Lung (tissue), 12 donors: ENCODE data around the gene HMG20A. TPM values are rescaled to one million over a fixed set of nuclear protein-coding genes. Genes with fewer than 3 reads are reported as not detected.

ENCODE experiments used
- ATAC-seq: fragments of 200-7000 bp; cut with Tn5 transposase; one replicate; pipeline ENCODE4 v1.9.1; 2020; ENCODE audit warnings: moderate number of reproducible peaks; ENCODE audit not compliant: insufficient read depth, low FRiP score
- DNase-seq, 3 donors: peaks; one replicate each; pipeline ENCODE4 v3.0.0-alpha.2; 2013 to 2017
- H3K27ac ChIP-seq, 2 donors: one replicate each; pipeline ENCODE4 v1.5.1; 2013; ENCODE audit warnings: mild to moderate bottlenecking in 2 of 2, moderate library complexity in 2 of 2, control low read depth in 1 of 2, inconsistent platforms in 1 of 2, low read depth in 1 of 2, low read length in 1 of 2
- H3K27me3 ChIP-seq, 3 donors: one replicate each; pipeline ENCODE4 v1.5.1; 2013; ENCODE audit warnings: low read length in 2 of 3; ENCODE audit not compliant: control insufficient read depth in 3 of 3, insufficient read depth in 3 of 3
- H3K36me3 ChIP-seq, 4 donors: one replicate each; pipeline ENCODE4 v1.5.1; 2013; ENCODE audit warnings: low read length in 4 of 4, mild to moderate bottlenecking in 1 of 4, moderate library complexity in 1 of 4; ENCODE audit not compliant: control insufficient read depth in 4 of 4, insufficient read depth in 4 of 4
- H3K4me1 ChIP-seq, 5 donors: one replicate each; pipeline ENCODE4 v1.5.1; 2013; ENCODE audit warnings: low read length in 5 of 5, mild to moderate bottlenecking in 2 of 5, moderate library complexity in 1 of 5; ENCODE audit not compliant: control insufficient read depth in 5 of 5, insufficient read depth in 5 of 5
- H3K4me3 ChIP-seq: one replicate; pipeline ENCODE4 v1.5.1; 2013; ENCODE audit warnings: mild to moderate bottlenecking, control low read depth, moderate library complexity
- H3K9ac ChIP-seq, 2 donors: one replicate each; pipeline ENCODE4 v1.5.1; 2013; ENCODE audit warnings: low read length in 2 of 2, control low read depth in 1 of 2; ENCODE audit not compliant: insufficient read depth in 1 of 2
- H3K9me3 ChIP-seq, 4 donors: one replicate each; pipeline ENCODE4 v1.5.1; 2013; ENCODE audit warnings: low read length in 3 of 4, mild to moderate bottlenecking in 1 of 4, moderate library complexity in 1 of 4; ENCODE audit not compliant: control insufficient read depth in 4 of 4, insufficient read depth in 3 of 4
- CTCF ChIP-seq: IDR thresholded peaks from 2 replicates; pipeline ENCODE4 v1.5.1; 2012; ENCODE audit warnings: mild to moderate bottlenecking; ENCODE audit errors: control extremely low read depth, extremely low read depth
- WGBS, 2 donors: extraction: QIAGEN DNeasy Blood & Tissue Kit; methylation state at CpG; one replicate each; pipeline ENCODE4 v1.1.7; 2013; 5-methylcytosine and 5-hydroxymethylcytosine counted together
- polyA plus RNA-seq, 2 donors: library from polyadenylated mRNA; stranded (reverse); fragments of 200-250 nt; gene quantifications; one replicate each; pipeline ENCODE4 v1.2.1, GENCODE V29; 2013
- total RNA-seq, 2 donors: library from RNA; depleted of rRNA in 1 of 2; stranded (reverse); fragments of >200 nt in 1 of 2; gene quantifications; one replicate each; pipeline ENCODE4 v1.2.1, GENCODE V29; 2014 to 2021
- donor health status: control.
- donor health status: control.
- donor health status: Bipolar disorder and iron deficiency.
- donor health status: healthy.
- donor health status: DM: yes; HTN: yes; CAD: no.

The HMG20A gene
- total and polyA plus RNA-seq, 4 donors, result 12.7 to 63.9 (median 23.4) TPM

- peaks cover 5 to 41% (median 15%) of the 10 kb centered on the region in 5 donors for H3K4me1 ChIP-seq
- H3K27me3 ChIP-seq, result no peaks in the 10 kb centered on the region
- no peak overlapping the region for H3K4me3 ChIP-seq
- no peak overlapping the region for H3K9ac ChIP-seq
- H3K27ac ChIP-seq, result no peak overlapping the region
- H3K9me3 ChIP-seq, result no peaks in the 10 kb centered on the region
- no peak for DNase-seq
- no peaks in the 10 kb centered on the region for H3K36me3 ChIP-seq
- 36 to 59% methylated on average over 2 of the region's 2 CpGs for WGBS, 2 donors
- TF ChIP-seq CTCF, result no peak
- no peak for ATAC-seq
Measured at GRCh38 chr15:77412972-77413698, 7.6 kb upstream of the HMG20A start.

GRCh38 chr15:77413699-77414349 is 6.9 kb upstream of the HMG20A start:
- no peak for ATAC-seq
- Histone ChIP-seq H3K4me1 (peaks cover 5 to 46% (median 20%) of the 10 kb centered on the region in 5 donors), H3K27ac (no peak overlapping the region)

GRCh38 chr15:77414789-77415442 is 5.8 kb upstream of the HMG20A start:
- peaks cover 5 to 40% (median 20%) of the 10 kb centered on the region in 5 donors for H3K4me1 ChIP-seq

More at GRCh38 chr15:77413699-77414349, 6.9 kb upstream of the HMG20A start:
- 94 to 98% methylated on average over 4 of the region's 4 CpGs for WGBS, 2 donors
- Histone ChIP-seq H3K9ac (no peak overlapping the region), H3K27me3 (no peaks in the 10 kb centered on the region), H3K9me3 (no peaks in the 10 kb centered on the region), H3K36me3 (no peaks in the 10 kb centered on the region), H3K4me3 (no peak overlapping the region)
- TF ChIP-seq CTCF, result no peak
- DNase-seq, result no peak

More at GRCh38 chr15:77414789-77415442, 5.8 kb upstream of the HMG20A start:
- H3K9me3 ChIP-seq, result no peaks in the 10 kb centered on the region
- H3K4me3 ChIP-seq, result no peak overlapping the region
- H3K9ac ChIP-seq, result no peak overlapping the region
- DNase-seq (no peak), ATAC-seq (no peak)
- no peaks in the 10 kb centered on the region for H3K27me3 ChIP-seq
- no peak for TF ChIP-seq CTCF
- no peak overlapping the region for H3K27ac ChIP-seq
- no peaks in the 10 kb centered on the region for H3K36me3 ChIP-seq
- WGBS, 2 donors, result 79 to 80% methylated on average over 2 of the region's 2 CpGs
